Upper lobe of right lung (tissue), 1 donor: ENCODE results near the gene ECM2. TPM values are rescaled to one million over a fixed set of nuclear protein-coding genes. Genes with fewer than 3 reads are reported as not detected.

Experiments used
- ATAC-seq: fragments of 200-7000 bp; cut with Tn5 transposase; one replicate; pipeline ENCODE4 v1.9.1; 2020; ENCODE audit warnings: mild to moderate bottlenecking, moderate library complexity
- DNase-seq: peaks from one replicate; pipeline ENCODE4 v3.0.0-alpha.2; 2020
- H3K27ac ChIP-seq: fragments of 200-600 bp; one replicate; pipeline ENCODE4 v1.8.0; 2022
- H3K27me3 ChIP-seq: fragments of 200-600 bp; one replicate; pipeline ENCODE4 v1.8.0; 2022; ENCODE audit warnings: mild to moderate bottlenecking
- H3K36me3 ChIP-seq: fragments of 200-600 bp; one replicate; pipeline ENCODE4 v1.8.0; 2022
- H3K4me1 ChIP-seq: fragments of 200-600 bp; one replicate; pipeline ENCODE4 v1.8.0; 2022
- H3K4me3 ChIP-seq: fragments of 200-600 bp; one replicate; pipeline ENCODE4 v1.8.0; 2022; ENCODE audit warnings: mild to moderate bottlenecking
- H3K9me3 ChIP-seq: fragments of 200-600 bp; one replicate; pipeline ENCODE4 v1.8.0; 2022
- CTCF ChIP-seq: fragments of 200-600 bp; IDR thresholded peaks from one replicate; pipeline ENCODE4 v1.8.0; 2022; ENCODE audit warnings: antibody characterized with exemption
- intact Hi-C: fragments of 100-400 bp; cut with DNase I; formaldehyde crosslinking; loops from one replicate; pipeline ENCODE4 v1.11.0; 2022
- total RNA-seq: library from RNA; stranded (reverse); fragmentation: NEBNext Ultra II Directional; extraction: Animal tissue kit (Norgen Biotek cat#: 25700); gene quantifications from one replicate; pipeline ENCODE4 v1.2.1, GENCODE V29; 2021
- donor health status: DM: no; HTN: yes; CAD: no; lungs with severe emphysema.

The ECM2 gene
- total RNA-seq, 1 donor from 2014 or later: 13.8 TPM

GRCh38 chr9:92486371-92486770, 49.4 kb downstream of the ECM2 start:
- H3K36me3 ChIP-seq: no peaks in the 10 kb centered on the region
- ATAC-seq (no peak), DNase-seq (no peak)
- peaks cover 3% of the 10 kb centered on the region for H3K4me1 ChIP-seq
- no peak overlapping the region for H3K4me3 ChIP-seq
- no peaks in the 10 kb centered on the region for H3K27me3 ChIP-seq
- no peaks in the 10 kb centered on the region for H3K9me3 ChIP-seq
- TF ChIP-seq CTCF: no peak
- no peak overlapping the region for H3K27ac ChIP-seq
- intact Hi-C loops: no loop called here

GRCh38 chr9:92484563-92484962, 51.2 kb downstream of the ECM2 start:
- Histone ChIP-seq H3K4me1 (peaks cover 14% of the 10 kb centered on the region), H3K4me3 (no peak overlapping the region), H3K9me3 (no peaks in the 10 kb centered on the region), H3K27me3 (no peaks in the 10 kb centered on the region), H3K36me3 (no peaks in the 10 kb centered on the region), H3K27ac (peak overlapping the region; percentile 7)
- intact Hi-C loops: no loop called here
- TF ChIP-seq CTCF: no peak
- DNase-seq: no peak
- ATAC-seq: no peak

- no peak for ATAC-seq
- Histone ChIP-seq H3K4me3 (no peak overlapping the region), H3K36me3 (no peaks in the 10 kb centered on the region), H3K27ac (no peak overlapping the region), H3K4me1 (peaks cover 14% of the 10 kb centered on the region), H3K9me3 (no peaks in the 10 kb centered on the region), H3K27me3 (no peaks in the 10 kb centered on the region)
- DNase-seq: no peak
- no peak for TF ChIP-seq CTCF
- intact Hi-C loops: no loop called here
Observed at GRCh38 chr9:92483627-92484545, 51.9 kb downstream of the ECM2 start.

GRCh38 chr9:92482805-92483204, 53.0 kb downstream of the ECM2 start:
- peaks cover 14% of the 10 kb centered on the region for H3K4me1 ChIP-seq
- intact Hi-C loops: no loop called here
- no peaks in the 10 kb centered on the region for H3K36me3 ChIP-seq
- DNase-seq (no peak), ATAC-seq (no peak)
- no peak for TF ChIP-seq CTCF
- H3K27me3 ChIP-seq: no peaks in the 10 kb centered on the region
- no peak overlapping the region for H3K4me3 ChIP-seq
- H3K27ac ChIP-seq: no peak overlapping the region
- no peaks in the 10 kb centered on the region for H3K9me3 ChIP-seq

- Histone ChIP-seq H3K27me3 (no peaks in the 10 kb centered on the region), H3K4me1 (peaks cover 14% of the 10 kb centered on the region), H3K36me3 (no peaks in the 10 kb centered on the region), H3K9me3 (no peaks in the 10 kb centered on the region), H3K27ac (no peak within 1 kb of the TSS), H3K4me3 (peak within 1 kb of the TSS; percentile 3)
- TF ChIP-seq CTCF: no peak
- DNase-seq: no peak
- intact Hi-C loops: no loop called here
- no peak for ATAC-seq
Observed at GRCh38 chr9:92482329-92482728, 53.5 kb downstream of the ECM2 start, which contains the start of gene ASPN. TSS of gene ASPN (minus strand) at chr9:92482506.
